A549 (cell line): ENCODE results near the gene C12orf42. TPM values are rescaled to one million over a fixed set of nuclear protein-coding genes. Genes with fewer than 3 reads are reported as not detected.

Experiments used
- ATAC-seq, 2 experiments: fragments of 200-7000 bp in 1 of 2; fragments of >200 bp in 1 of 2; cut with Nextera tagmentation in 1 of 2; cut with Tn5 transposase in 1 of 2; 3 replicates each; pipeline versions ENCODE4 v1.8.0 to v1.9.1; 2018 to 2020; ENCODE audit warnings: mild to moderate bottlenecking in 1 of 2, moderate library complexity in 1 of 2
- CTCF ChIA-PET: fragments of 300-600 bp; sonication (Branson Sonifier 250); formaldehyde crosslinking; extraction: SDS; loops from one replicate; lab custom pipeline; 2021; ENCODE audit warnings: antibody characterized with exemption, inconsistent platforms; lab: Yijun Ruan, JAX
- POLR2A ChIA-PET: fragments of 350-600 bp; formaldehyde crosslinking; extraction: SDS; loops from one replicate; lab custom pipeline; 2021; ENCODE audit warnings: antibody characterized with exemption, inconsistent platforms; lab: Yijun Ruan, JAX
- DNase-seq, 2 experiments: peaks; one replicate each; pipeline versions ENCODE4 v3.0.0 to v3.0.0-alpha.2; 2011 to 2016; ENCODE audit warnings: low read depth in 1 of 2, low spot score in 1 of 2
- FAIRE-seq: peaks from 2 replicates; lab custom pipeline; 2011; peaks lifted over from hg19 to GRCh38; lab: Jason Lieb, UNC
- H3K27ac ChIP-seq, 2 experiments: fragments of >200 bp; sonication (Bioruptor Twin); formaldehyde crosslinking; 3 replicates each; pipeline ENCODE4 v1.5.1; 2016 to 2017
- H3K4me1 ChIP-seq: fragments of >200 bp; sonication (Bioruptor Twin); formaldehyde crosslinking; 3 replicates; pipeline ENCODE4 v1.6.1; 2016
- H3K4me2 ChIP-seq: fragments of >200 bp; sonication (Bioruptor Twin); formaldehyde crosslinking; 3 replicates; pipeline ENCODE4 v1.6.1; 2016
- H3K4me3 ChIP-seq: fragments of >200 bp; sonication (Bioruptor Twin); formaldehyde crosslinking; 3 replicates; pipeline ENCODE4 v1.5.1; 2016
- H3K9me3 ChIP-seq: fragments of >200 bp; sonication (Bioruptor Twin); formaldehyde crosslinking; 3 replicates; pipeline ENCODE4 v1.6.1; 2016
- CBX2 ChIP-seq: fragments of 200-600 bp; sonication (generic); IDR thresholded peaks from 2 replicates; pipeline ENCODE4 v1.6.1; 2016; ENCODE audit warnings: low read depth, mild to moderate bottlenecking, borderline replicate concordance
- CBX8 ChIP-seq: fragments of 200-600 bp; sonication (generic); IDR thresholded peaks from 2 replicates; pipeline ENCODE4 v1.6.1; 2016
- EHF ChIP-seq: fragments of 250-450 bp; sonication (Bioruptor Pico); IDR thresholded peaks from 2 replicates; pipeline ENCODE4 v1.5.0; 2020; ENCODE audit warnings: mild to moderate bottlenecking
- EHMT2 ChIP-seq: fragments of 200-600 bp; sonication (generic); IDR thresholded peaks from 2 replicates; pipeline ENCODE4 v1.6.1; 2016; ENCODE audit warnings: antibody characterized with exemption, low read depth, mild to moderate bottlenecking, moderate library complexity
- ESRRA ChIP-seq: fragments of 150-350 bp; IDR thresholded peaks from 2 replicates; pipeline ENCODE4 v1.6.1; 2014; ENCODE audit warnings: mild to moderate bottlenecking, low read length, borderline replicate concordance
- FOXS1 ChIP-seq: fragments of 250-450 bp; sonication (Bioruptor Pico); IDR thresholded peaks from 2 replicates; pipeline ENCODE4 v1.5.0; 2020; ENCODE audit warnings: mild to moderate bottlenecking, moderate library complexity
- HDAC2 ChIP-seq: fragments of 200-600 bp; sonication (generic); IDR thresholded peaks from 2 replicates; pipeline ENCODE4 v1.6.1; 2016
- HOXB5 ChIP-seq: fragments of 250-450 bp; sonication (Bioruptor Pico); IDR thresholded peaks from 2 replicates; pipeline ENCODE4 v1.5.0; 2020; ENCODE audit warnings: mild to moderate bottlenecking, moderate library complexity
- KDM1A ChIP-seq: fragments of 200-600 bp; sonication (generic); IDR thresholded peaks from 2 replicates; pipeline ENCODE4 v1.6.1; 2016; ENCODE audit warnings: low read depth, mild to moderate bottlenecking
- MAFK ChIP-seq: fragments of 450-650 bp; IDR thresholded peaks from 2 replicates; pipeline ENCODE4 v1.6.1; 2014; ENCODE audit not compliant: partially characterized antibody
- MYC ChIP-seq: IDR thresholded peaks from 2 replicates; pipeline ENCODE4 v1.6.1; 2012; ENCODE audit warnings: mild to moderate bottlenecking, inconsistent platforms, low read length, improper control_type of control experiment, borderline replicate concordance
- NFE2L2 ChIP-seq: fragments of 150-350 bp; conservative IDR thresholded peaks from 2 replicates; pipeline ENCODE4 v1.6.1; 2014; ENCODE audit warnings: low read length
- PBX3 ChIP-seq: IDR thresholded peaks from 2 replicates; pipeline ENCODE4 v1.6.1; 2012
- POLR2AphosphoS2 ChIP-seq: conservative IDR thresholded peaks from 2 replicates; pipeline ENCODE4 v1.6.1; 2012; ENCODE audit warnings: low read length, improper control_type of control experiment, inconsistent platforms
- RAD21 ChIP-seq, 2 experiments: fragments of >200 bp in 1 of 2; sonication (Bioruptor Twin) in 1 of 2; formaldehyde crosslinking in 1 of 2; IDR thresholded peaks in 1 of 2; conservative IDR thresholded peaks in 1 of 2; 2 replicates in 1 of 2; 3 replicates in 1 of 2; pipeline ENCODE4 v1.6.1; 2012 to 2018; ENCODE audit warnings: inconsistent platforms in 1 of 2
- RCOR1 ChIP-seq: fragments of 150-350 bp; IDR thresholded peaks from 2 replicates; pipeline ENCODE4 v1.6.1; 2014; ENCODE audit warnings: antibody characterized with exemption, low read length, low read depth
- SMC3 ChIP-seq: fragments of >200 bp; sonication (Bioruptor Twin); formaldehyde crosslinking; IDR thresholded peaks from 3 replicates; pipeline ENCODE4 v1.6.1; 2018; ENCODE audit warnings: inconsistent platforms
- ZFP36 ChIP-seq: fragments of 450-650 bp; IDR thresholded peaks from 2 replicates; pipeline ENCODE4 v1.6.1; 2014; ENCODE audit warnings: borderline replicate concordance; ENCODE audit not compliant: partially characterized antibody
- ZSCAN20 ChIP-seq: fragments of 250-450 bp; sonication (Bioruptor Pico); IDR thresholded peaks from 2 replicates; pipeline ENCODE4 v1.8.0; 2022; ENCODE audit warnings: mild to moderate bottlenecking, moderate library complexity
- WGBS: methylation state at CpG from one replicate; pipeline ENCODE4 v1.1.6; 2017; ENCODE audit errors: missing lambda C conversion rate; 5-methylcytosine and 5-hydroxymethylcytosine counted together
- polyA plus RNA-seq, 4 experiments: library from polyadenylated mRNA; depleted of rRNA in 3 of 4; stranded (reverse); fragments of >200 nt; fragmentation: RNase III in 1 of 4; extraction: RNeasy Plus Mini Kit Qiagen cat#74134 plus additional on column Dnase treatment in 1 of 4; gene quantifications; 2 replicates in 3 of 4; 3 replicates in 1 of 4; pipeline ENCODE4 v1.2.3, GENCODE V29; 2011 to 2017
- TF ChIP-seq, protein P1 (sequence below): fragments of >200 bp; sonication (Bioruptor Twin); formaldehyde crosslinking; IDR thresholded peaks from 3 replicates; pipeline ENCODE4 v1.6.1; 2016
- TF ChIP-seq, protein P2 (sequence below): IDR thresholded peaks from 2 replicates; pipeline ENCODE4 v1.6.1; 2012; ENCODE audit warnings: low read depth, borderline replicate concordance
- TF ChIP-seq, protein P3 (sequence below): fragments of >200 bp; sonication (Bioruptor Twin); formaldehyde crosslinking; IDR thresholded peaks from 2 replicates; pipeline ENCODE4 v1.6.1; 2016
- TF ChIP-seq, protein P4 (sequence below): fragments of 250-450 bp; sonication (Bioruptor Pico); IDR thresholded peaks from 2 replicates; pipeline ENCODE4 v1.5.0; 2020; ENCODE audit warnings: low read depth, mild to moderate bottlenecking, moderate library complexity
- TF ChIP-seq, protein P5 (sequence below): fragments of 250-450 bp; sonication (Bioruptor Pico); IDR thresholded peaks from 2 replicates; pipeline ENCODE4 v1.5.0; 2021; ENCODE audit warnings: mild to moderate bottlenecking, moderate library complexity, borderline replicate concordance
- TF ChIP-seq, protein P6 (sequence below): fragments of 200-600 bp; sonication (generic); IDR thresholded peaks from 2 replicates; pipeline ENCODE4 v1.6.1; 2016; ENCODE audit warnings: antibody characterized with exemption, mild to moderate bottlenecking, moderate library complexity

Gene C12orf42
- polyA plus RNA-seq, 2 of the 4 experiments (the other 2 are of a cell fraction) = not detected

DNA sequence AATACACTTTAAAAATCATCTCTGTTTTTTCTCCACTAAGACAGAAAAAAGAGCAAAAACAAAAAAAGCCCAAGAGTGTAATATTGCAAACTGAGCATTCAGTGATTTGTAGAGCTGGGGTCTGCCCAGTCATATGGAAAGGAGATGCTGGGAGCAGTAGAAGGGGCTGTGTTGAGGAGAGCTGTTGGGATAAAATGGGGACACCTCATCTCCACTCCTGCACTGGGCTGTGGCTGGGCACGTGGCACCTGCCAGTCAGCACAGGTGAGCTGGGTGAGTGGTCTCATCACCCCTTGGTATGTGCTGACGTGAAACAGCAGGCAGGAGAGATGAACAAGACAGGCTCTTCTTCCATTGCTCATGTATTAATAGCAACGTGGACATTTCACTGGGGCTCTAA is 217.4 kb downstream of the C12orf42 start:
- Histone ChIP-seq H3K4me2 (no peak overlapping the region), H3K27ac (no peak overlapping the region), H3K4me3 (no peak overlapping the region)
- ChIA-PET POLR2A (no interaction called here), CTCF (no interaction called here)
- WGBS = 0% methylated on average over 3 of the region's 3 CpGs
- ATAC-seq = no peak
- TF ChIP-seq, protein P1, sequence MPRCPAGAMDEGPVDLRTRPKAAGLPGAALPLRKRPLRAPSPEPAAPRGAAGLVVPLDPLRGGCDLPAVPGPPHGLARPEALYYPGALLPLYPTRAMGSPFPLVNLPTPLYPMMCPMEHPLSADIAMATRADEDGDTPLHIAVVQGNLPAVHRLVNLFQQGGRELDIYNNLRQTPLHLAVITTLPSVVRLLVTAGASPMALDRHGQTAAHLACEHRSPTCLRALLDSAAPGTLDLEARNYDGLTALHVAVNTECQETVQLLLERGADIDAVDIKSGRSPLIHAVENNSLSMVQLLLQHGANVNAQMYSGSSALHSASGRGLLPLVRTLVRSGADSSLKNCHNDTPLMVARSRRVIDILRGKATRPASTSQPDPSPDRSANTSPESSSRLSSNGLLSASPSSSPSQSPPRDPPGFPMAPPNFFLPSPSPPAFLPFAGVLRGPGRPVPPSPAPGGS = no peak
- TF ChIP-seq NFE2L2 (no peak), HOXB5 (CRISPR knock-in tag) (no peak), POLR2AphosphoS2 (no peak), MYC (no peak)
- TF ChIP-seq, protein P2, sequence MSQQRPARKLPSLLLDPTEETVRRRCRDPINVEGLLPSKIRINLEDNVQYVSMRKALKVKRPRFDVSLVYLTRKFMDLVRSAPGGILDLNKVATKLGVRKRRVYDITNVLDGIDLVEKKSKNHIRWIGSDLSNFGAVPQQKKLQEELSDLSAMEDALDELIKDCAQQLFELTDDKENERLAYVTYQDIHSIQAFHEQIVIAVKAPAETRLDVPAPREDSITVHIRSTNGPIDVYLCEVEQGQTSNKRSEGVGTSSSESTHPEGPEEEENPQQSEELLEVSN = no peak
- TF ChIP-seq, all 56 proteins: peak for 0
- DNase-seq (no peak), FAIRE-seq (no peak)
- Histone ChIP-seq H3K4me1 (no peaks in the 10 kb centered on the region), H3K9me3 (no peaks in the 10 kb centered on the region)

- WGBS = 22% methylated on average over 3 of the region's 3 CpGs
- ChIA-PET CTCF (no interaction called here), POLR2A (no interaction called here)
- Histone ChIP-seq H3K9me3 (no peaks in the 10 kb centered on the region), H3K4me1 (no peaks in the 10 kb centered on the region), H3K4me3 (no peak overlapping the region), H3K27ac (no peak overlapping the region), H3K4me2 (no peak overlapping the region)
- TF ChIP-seq HDAC2 (no peak), POLR2AphosphoS2 (no peak), KDM1A (no peak), PBX3 (no peak), CBX2 (no peak), MAFK (no peak), RCOR1 (no peak), CBX8 (no peak), SMC3 (no peak)
- TF ChIP-seq, protein P3, sequence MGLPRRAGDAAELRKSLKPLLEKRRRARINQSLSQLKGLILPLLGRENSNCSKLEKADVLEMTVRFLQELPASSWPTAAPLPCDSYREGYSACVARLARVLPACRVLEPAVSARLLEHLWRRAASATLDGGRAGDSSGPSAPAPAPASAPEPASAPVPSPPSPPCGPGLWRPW = no peak
- no peak for FAIRE-seq
- DNase-seq = no peak
- no peak; a peak in 1 of 6 replicates for ATAC-seq
Measured at GRCh38 chr12:103273645-103274044, 222.1 kb downstream of the C12orf42 start.

- DNase-seq = no peak
- TF ChIP-seq ZSCAN20 (CRISPR knock-in tag) (no peak), FOXS1 (CRISPR knock-in tag) (no peak), RAD21 (conservative IDR thresholded peaks at IDR 0.05 in 1 of 2, IDR thresholded peaks at IDR 0.05 in 1 of 2) (no peak), MAFK (no peak), EHF (CRISPR knock-in tag) (no peak), ZFP36 (no peak), EHMT2 (no peak), ESRRA (no peak)
- TF ChIP-seq, protein P4, sequence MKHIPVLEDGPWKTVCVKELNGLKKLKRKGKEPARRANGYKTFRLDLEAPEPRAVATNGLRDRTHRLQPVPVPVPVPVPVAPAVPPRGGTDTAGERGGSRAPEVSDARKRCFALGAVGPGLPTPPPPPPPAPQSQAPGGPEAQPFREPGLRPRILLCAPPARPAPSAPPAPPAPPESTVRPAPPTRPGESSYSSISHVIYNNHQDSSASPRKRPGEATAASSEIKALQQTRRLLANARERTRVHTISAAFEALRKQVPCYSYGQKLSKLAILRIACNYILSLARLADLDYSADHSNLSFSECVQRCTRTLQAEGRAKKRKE (CRISPR knock-in tag) = no peak
- TF ChIP-seq, protein P5, sequence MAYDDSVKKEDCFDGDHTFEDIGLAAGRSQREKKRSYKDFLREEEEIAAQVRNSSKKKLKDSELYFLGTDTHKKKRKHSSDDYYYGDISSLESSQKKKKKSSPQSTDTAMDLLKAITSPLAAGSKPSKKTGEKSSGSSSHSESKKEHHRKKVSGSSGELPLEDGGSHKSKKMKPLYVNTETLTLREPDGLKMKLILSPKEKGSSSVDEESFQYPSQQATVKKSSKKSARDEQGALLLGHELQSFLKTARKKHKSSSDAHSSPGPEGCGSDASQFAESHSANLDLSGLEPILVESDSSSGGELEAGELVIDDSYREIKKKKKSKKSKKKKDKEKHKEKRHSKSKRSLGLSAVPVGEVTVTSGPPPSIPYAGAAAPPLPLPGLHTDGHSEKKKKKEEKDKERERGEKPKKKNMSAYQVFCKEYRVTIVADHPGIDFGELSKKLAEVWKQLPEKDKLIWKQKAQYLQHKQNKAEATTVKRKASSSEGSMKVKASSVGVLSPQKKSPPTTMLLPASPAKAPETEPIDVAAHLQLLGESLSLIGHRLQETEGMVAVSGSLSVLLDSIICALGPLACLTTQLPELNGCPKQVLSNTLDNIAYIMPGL = no peak
- TF ChIP-seq, protein P6, sequence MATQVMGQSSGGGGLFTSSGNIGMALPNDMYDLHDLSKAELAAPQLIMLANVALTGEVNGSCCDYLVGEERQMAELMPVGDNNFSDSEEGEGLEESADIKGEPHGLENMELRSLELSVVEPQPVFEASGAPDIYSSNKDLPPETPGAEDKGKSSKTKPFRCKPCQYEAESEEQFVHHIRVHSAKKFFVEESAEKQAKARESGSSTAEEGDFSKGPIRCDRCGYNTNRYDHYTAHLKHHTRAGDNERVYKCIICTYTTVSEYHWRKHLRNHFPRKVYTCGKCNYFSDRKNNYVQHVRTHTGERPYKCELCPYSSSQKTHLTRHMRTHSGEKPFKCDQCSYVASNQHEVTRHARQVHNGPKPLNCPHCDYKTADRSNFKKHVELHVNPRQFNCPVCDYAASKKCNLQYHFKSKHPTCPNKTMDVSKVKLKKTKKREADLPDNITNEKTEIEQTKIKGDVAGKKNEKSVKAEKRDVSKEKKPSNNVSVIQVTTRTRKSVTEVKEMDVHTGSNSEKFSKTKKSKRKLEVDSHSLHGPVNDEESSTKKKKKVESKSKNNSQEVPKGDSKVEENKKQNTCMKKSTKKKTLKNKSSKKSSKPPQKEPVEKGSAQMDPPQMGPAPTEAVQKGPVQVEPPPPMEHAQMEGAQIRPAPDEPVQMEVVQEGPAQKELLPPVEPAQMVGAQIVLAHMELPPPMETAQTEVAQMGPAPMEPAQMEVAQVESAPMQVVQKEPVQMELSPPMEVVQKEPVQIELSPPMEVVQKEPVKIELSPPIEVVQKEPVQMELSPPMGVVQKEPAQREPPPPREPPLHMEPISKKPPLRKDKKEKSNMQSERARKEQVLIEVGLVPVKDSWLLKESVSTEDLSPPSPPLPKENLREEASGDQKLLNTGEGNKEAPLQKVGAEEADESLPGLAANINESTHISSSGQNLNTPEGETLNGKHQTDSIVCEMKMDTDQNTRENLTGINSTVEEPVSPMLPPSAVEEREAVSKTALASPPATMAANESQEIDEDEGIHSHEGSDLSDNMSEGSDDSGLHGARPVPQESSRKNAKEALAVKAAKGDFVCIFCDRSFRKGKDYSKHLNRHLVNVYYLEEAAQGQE = no peak
Measured at GRCh38 chr12:103272949-103273348, 222.8 kb downstream of the C12orf42 start.

More at GRCh38 chr12:103272949-103273348, 222.8 kb downstream of the C12orf42 start:
- WGBS = 33% methylated on average over 1 of the region's 1 CpG
- Histone ChIP-seq H3K4me2 (no peak overlapping the region), H3K27ac (no peak overlapping the region), H3K9me3 (no peaks in the 10 kb centered on the region), H3K4me3 (no peak overlapping the region), H3K4me1 (no peaks in the 10 kb centered on the region)
- ATAC-seq = no peak
- CTCF ChIA-PET = interaction anchor here (1.8 kb wide), 1 partner anchor 12 kb away, joined by 5 read pairs; no protein-coding TSS in a partner anchor
- FAIRE-seq = no peak
- POLR2A ChIA-PET = no interaction called here
